Measurements from ENCODE around the gene CBR1.

- TF ChIP-seq MAX (IDR thresholded peaks at IDR 0.05; ENCODE audit: insufficient read depth, insufficient read length) (no peak), CTCF (IDR thresholded peaks at IDR 0.05; ENCODE audit: extremely low read depth in 1 of 2, insufficient read depth in 1 of 2, low read depth in 1 of 2, low read length in 2 of 2) (no peak)
These were observed 23.7 kb downstream of the CBR1 start for GRCh38 chr21:36093512-36093911.

Data from endothelial cell of umbilical vein (primary cell).